Adipocyte (in vitro differentiated cells): ENCODE data around the gene MS4A10.

Source experiments
- DNase-seq: peaks from one replicate; pipeline ENCODE4 v3.0.0-alpha.2; 2015; ENCODE audit warnings: low read depth
- H3K27me3 ChIP-seq: replicated peaks from 2 replicates; pipeline ENCODE4 v1.7.0; 2013; ENCODE audit warnings: mild to moderate bottlenecking, low read length, moderate library complexity; ENCODE audit not compliant: control insufficient read depth, insufficient read depth
- H3K36me3 ChIP-seq: 2 replicates; pipeline ENCODE4 v1.7.0; 2013; ENCODE audit warnings: low read length, mild to moderate bottlenecking, moderate library complexity; ENCODE audit not compliant: control insufficient read depth, insufficient read depth, severe bottlenecking
- H3K4me1 ChIP-seq: 2 replicates; pipeline ENCODE4 v1.7.0; 2013; ENCODE audit warnings: mild to moderate bottlenecking, low read length, moderate library complexity; ENCODE audit not compliant: control insufficient read depth, insufficient read depth
- H3K4me3 ChIP-seq: 2 replicates; pipeline ENCODE4 v1.7.0; 2013; ENCODE audit warnings: mild to moderate bottlenecking, low read length, moderate library complexity
- H3K9ac ChIP-seq: 2 replicates; pipeline ENCODE4 v1.7.0; 2013; ENCODE audit warnings: mild to moderate bottlenecking, low read length, moderate library complexity
- H3K9me3 ChIP-seq: 2 replicates; pipeline ENCODE4 v1.7.0; 2013; ENCODE audit warnings: mild to moderate bottlenecking, low read length, moderate library complexity; ENCODE audit not compliant: control insufficient read depth

Gene MS4A10

DNA sequence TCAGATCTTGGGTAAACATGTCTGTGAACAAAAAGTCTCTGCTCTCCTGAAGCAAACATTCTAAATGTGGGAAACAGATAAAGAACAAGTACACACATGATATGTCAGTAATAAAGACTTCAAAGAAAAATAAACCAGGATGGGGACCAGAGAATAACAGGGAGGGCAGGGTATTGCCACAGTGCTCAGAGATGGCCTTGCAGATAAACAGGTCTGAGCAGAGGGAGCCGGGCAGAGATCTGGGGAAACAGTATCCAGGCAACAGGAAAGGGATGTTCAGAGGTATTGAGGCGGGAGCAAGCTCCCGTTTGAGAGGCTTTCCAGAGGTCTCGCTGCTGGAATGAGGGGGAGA, 59.7 kb downstream of the MS4A10 start:
- no peak overlapping the region for H3K9ac ChIP-seq
- H3K27me3 ChIP-seq = no peaks in the 10 kb centered on the region
- peaks cover 47% of the 10 kb centered on the region for H3K4me1 ChIP-seq
- no peaks in the 10 kb centered on the region for H3K9me3 ChIP-seq
- no peak for DNase-seq
- H3K4me3 ChIP-seq = peak overlapping the region; percentile 97
- H3K36me3 ChIP-seq = peaks cover 18% of the 10 kb centered on the region

GRCh38 chr11:60845338-60845737, 60.2 kb downstream of the MS4A10 start:
- peaks cover 23% of the 10 kb centered on the region for H3K36me3 ChIP-seq
- peaks cover 42% of the 10 kb centered on the region for H3K4me1 ChIP-seq
- no peaks in the 10 kb centered on the region for H3K27me3 ChIP-seq
- H3K4me3 ChIP-seq = peak overlapping the region; percentile 97
- DNase-seq = no peak
- no peaks in the 10 kb centered on the region for H3K9me3 ChIP-seq
- no peak overlapping the region for H3K9ac ChIP-seq

DNA sequence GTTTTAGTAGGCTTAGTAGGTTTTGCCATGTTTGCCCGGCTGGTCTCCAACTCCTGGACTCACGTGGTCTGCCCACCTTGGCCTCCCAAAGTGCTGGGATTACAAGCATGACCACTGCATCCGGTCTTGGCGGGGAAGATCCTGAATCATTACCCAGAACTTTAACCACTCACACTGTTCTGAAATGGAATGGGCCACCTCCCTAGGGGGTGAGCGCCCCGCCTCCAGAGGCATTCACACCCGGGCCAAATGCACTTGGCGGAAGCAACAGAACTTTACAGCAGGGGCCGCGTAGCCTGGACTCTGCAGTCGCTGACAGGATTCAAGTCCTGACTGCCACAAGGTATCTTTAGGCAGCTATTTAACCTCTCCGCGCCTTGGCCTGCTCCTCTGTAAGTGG, 62.1 kb downstream of the MS4A10 start:
- Histone ChIP-seq H3K27me3 (no peaks in the 10 kb centered on the region), H3K4me1 (peaks cover 28% of the 10 kb centered on the region), H3K9me3 (no peaks in the 10 kb centered on the region), H3K36me3 (peaks cover 41% of the 10 kb centered on the region), H3K4me3 (no peak overlapping the region), H3K9ac (no peak overlapping the region)
- no peak for DNase-seq

DNA sequence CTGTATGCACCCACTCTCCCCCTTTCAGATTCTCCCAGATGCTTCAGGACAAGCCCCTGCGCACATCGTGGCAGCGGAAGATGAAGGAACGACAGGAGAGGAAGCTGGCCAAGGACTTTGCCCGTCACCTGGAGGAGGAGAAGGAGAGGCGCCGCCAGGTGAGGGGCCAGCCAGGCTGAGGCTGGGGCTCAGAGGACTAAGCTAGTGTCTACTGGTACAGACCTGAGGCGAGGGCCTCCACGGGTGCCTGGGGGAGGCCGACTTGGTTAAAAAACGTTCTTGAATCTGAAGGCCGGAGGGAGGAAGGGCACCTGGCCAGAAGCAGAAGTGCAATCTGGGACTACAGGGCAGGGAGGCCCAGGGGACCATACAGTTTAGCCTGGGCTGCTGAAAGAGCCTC, 62.8 kb downstream of the MS4A10 start:
- no peaks in the 10 kb centered on the region for H3K27me3 ChIP-seq
- peaks cover 41% of the 10 kb centered on the region for H3K36me3 ChIP-seq
- no peak overlapping the region for H3K4me3 ChIP-seq
- H3K9ac ChIP-seq = no peak overlapping the region
- H3K9me3 ChIP-seq = no peaks in the 10 kb centered on the region
- no peak for DNase-seq
- H3K4me1 ChIP-seq = peaks cover 26% of the 10 kb centered on the region

DNA sequence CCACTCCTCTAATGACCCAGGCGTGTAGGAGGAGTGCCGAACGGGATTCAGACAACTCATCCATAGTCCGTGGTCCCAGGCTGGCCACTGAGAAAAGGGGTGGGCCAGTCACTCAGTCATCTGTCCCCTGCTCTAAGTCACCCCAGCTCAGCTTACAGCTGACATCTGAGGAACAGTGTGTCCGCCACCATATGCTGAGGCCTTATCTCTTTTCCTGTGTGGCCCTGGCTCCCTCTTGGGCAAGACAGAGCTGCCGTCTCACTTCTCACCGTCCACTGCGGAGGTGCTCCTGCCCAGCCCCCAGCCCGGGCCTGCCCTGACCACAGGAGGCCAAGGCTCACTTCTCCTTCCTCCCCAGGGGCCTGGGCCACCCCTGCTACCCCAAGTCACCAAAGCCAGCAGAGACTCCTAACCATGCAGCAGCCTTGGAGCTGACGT, 63.6 kb downstream of the MS4A10 start:
- Histone ChIP-seq H3K9me3 (no peaks in the 10 kb centered on the region), H3K27me3 (no peaks in the 10 kb centered on the region), H3K9ac (no peak overlapping the region), H3K4me1 (peaks cover 18% of the 10 kb centered on the region), H3K4me3 (no peak overlapping the region), H3K36me3 (peaks cover 41% of the 10 kb centered on the region)
- DNase-seq = no peak

- H3K4me1 ChIP-seq = peaks cover 6% of the 10 kb centered on the region
- H3K27me3 ChIP-seq = no peaks in the 10 kb centered on the region
- H3K9ac ChIP-seq = no peak overlapping the region
- H3K36me3 ChIP-seq = peaks cover 41% of the 10 kb centered on the region
- no peak overlapping the region for H3K4me3 ChIP-seq
- no peaks in the 10 kb centered on the region for H3K9me3 ChIP-seq
- no peak for DNase-seq
These were observed 64.7 kb downstream of the MS4A10 start for GRCh38 chr11:60849641-60850520.
